ENCODE results near the gene UQCRQ.

- TF ChIP-seq CTCF (IDR thresholded peaks at IDR 0.05) (no peak), POLR2A (IDR thresholded peaks at IDR 0.05) (no peak), EP300 (IDR thresholded peaks at IDR 0.05) (no peak)
Measured at GRCh38 chr5:132828846-132829494, 37.5 kb upstream of the UQCRQ start.

Measured in ovary (tissue), 3 donors.